HepG2 (cell line): Measurements from ENCODE around the gene DDX31. TPM values are rescaled to one million over a fixed set of nuclear protein-coding genes. Genes with fewer than 3 reads are reported as not detected.

Experiments used
- ATAC-seq: fragments of 200-7000 bp; cut with Tn5 transposase; 3 replicates; pipeline ENCODE4 v1.9.1; 2020; ENCODE audit warnings: mild to moderate bottlenecking, moderate library complexity
- BruUV-seq: library from RNA; stranded (reverse); fragments of 400-500 nt; replicated peaks from 2 replicates; lab custom pipeline; 2021; lab: Mats Ljungman, UMichigan
- CTCF ChIA-PET: fragments of 300-600 bp; formaldehyde crosslinking; extraction: SDS; loops from one replicate; lab custom pipeline; 2021; ENCODE audit warnings: low total read pairs, inconsistent platforms, low intra/inter-chr PET ratio; lab: Yijun Ruan, JAX
- POLR2A ChIA-PET: fragments of 350-600 bp; sonication (Branson Sonifier 250); formaldehyde crosslinking; loops from one replicate; lab custom pipeline; 2020; ENCODE audit warnings: antibody characterized with exemption, inconsistent platforms; lab: Yijun Ruan, JAX
- DNase-seq: peaks from one replicate; pipeline ENCODE4 v3.0.0-alpha.2; 2015; ENCODE audit warnings: low spot score
- FAIRE-seq: peaks from 3 replicates; lab custom pipeline; 2011; peaks lifted over from hg19 to GRCh38; lab: Jason Lieb, UNC
- H2AFZ ChIP-seq: one replicate; pipeline ENCODE4 v1.6.1; 2011; ENCODE audit warnings: low read length, inconsistent platforms
- H3K27ac ChIP-seq: fragments of 300-600 bp; 3 replicates; pipeline ENCODE4 v1.8.0; 2011; ENCODE audit warnings: mixed run types, mild to moderate bottlenecking, mixed read lengths, low read length, inconsistent platforms; ENCODE audit not compliant: insufficient read depth; ENCODE audit errors: extremely low read length
- H3K27me3 ChIP-seq, 2 experiments: fragments of 200-600 bp in 1 of 2; 2 replicates in 1 of 2; 3 replicates in 1 of 2; pipeline versions ENCODE4 v1.6.0 to v1.8.0; 2011; ENCODE audit warnings: low read length in 2 of 2, mild to moderate bottlenecking in 2 of 2, moderate library complexity in 2 of 2, inconsistent platforms in 1 of 2; ENCODE audit not compliant: insufficient read depth in 2 of 2, control insufficient read depth in 1 of 2
- H3K36me3 ChIP-seq, 2 experiments: fragments of 200-600 bp in 1 of 2; replicated peaks in 1 of 2; 2 replicates in 1 of 2; 3 replicates in 1 of 2; pipeline versions ENCODE4 v1.5.1 to v1.8.0; 2011; ENCODE audit warnings: low read length in 2 of 2, inconsistent platforms in 1 of 2; ENCODE audit not compliant: insufficient read depth in 2 of 2, control insufficient read depth in 1 of 2
- H3K4me1 ChIP-seq: 2 replicates; pipeline ENCODE4 v1.5.1; 2012; ENCODE audit warnings: low read length, inconsistent platforms; ENCODE audit not compliant: insufficient read depth
- H3K4me2 ChIP-seq: 2 replicates; pipeline ENCODE4 v1.6.0; 2011; ENCODE audit warnings: low read depth, low read length, inconsistent platforms
- H3K4me3 ChIP-seq, 3 experiments: fragments of 200-600 bp in 1 of 3; sonication (generic), shearing (Covaris generic) in 1 of 3; replicated peaks in 1 of 3; 2 replicates each; pipeline ENCODE4 v1.5.1; 2011 to 2016; ENCODE audit warnings: low read length in 3 of 3, inconsistent platforms in 2 of 3, low read depth in 2 of 3, mild to moderate bottlenecking in 2 of 3, control low read depth in 1 of 3, mixed read lengths in 1 of 3; ENCODE audit not compliant: insufficient read depth in 1 of 3
- H3K79me2 ChIP-seq: one replicate; pipeline ENCODE4 v1.6.1; 2011; ENCODE audit warnings: low read length, inconsistent platforms; ENCODE audit not compliant: insufficient read depth
- H3K9ac ChIP-seq: 2 replicates; pipeline ENCODE4 v1.6.0; 2011; ENCODE audit warnings: mild to moderate bottlenecking, low read depth, low read length, inconsistent platforms; ENCODE audit not compliant: insufficient read depth
- H3K9me3 ChIP-seq: 2 replicates; pipeline ENCODE4 v1.5.1; 2012; ENCODE audit warnings: mild to moderate bottlenecking, low read length
- H4K20me1 ChIP-seq: 2 replicates; pipeline ENCODE4 v1.6.0; 2011; ENCODE audit warnings: inconsistent platforms, mild to moderate bottlenecking, low read length, moderate library complexity; ENCODE audit not compliant: insufficient read depth
- CREB1 ChIP-seq, 2 experiments: fragments of 450-650 bp in 1 of 2; IDR thresholded peaks; 2 replicates each; pipeline ENCODE4 v1.6.1; 2016 to 2017; ENCODE audit warnings: control low read depth in 1 of 2, mild to moderate bottlenecking in 1 of 2, missing compliant biosample characterization in 1 of 2, missing genetic modification characterization in 1 of 2
- MAX ChIP-seq: IDR thresholded peaks from 2 replicates; pipeline ENCODE4 v1.6.1; 2012; ENCODE audit warnings: inconsistent platforms
- ZBTB43 ChIP-seq: sonication (generic); formaldehyde crosslinking; conservative IDR thresholded peaks from 2 replicates; pipeline ENCODE4 v1.4.0; 2020; ENCODE audit warnings: missing genetic modification reagents
- ZFP36 ChIP-seq: fragments of 150-350 bp; IDR thresholded peaks from 2 replicates; pipeline ENCODE4 v1.6.1; 2018; ENCODE audit warnings: borderline replicate concordance, low read length, low read depth; ENCODE audit not compliant: partially characterized antibody
- ZNF784 ChIP-seq: sonication (generic); formaldehyde crosslinking; IDR thresholded peaks from 2 replicates; pipeline ENCODE4 v1.5.1; 2020; ENCODE audit warnings: missing genetic modification reagents, mild to moderate bottlenecking, borderline replicate concordance
- ZXDC ChIP-seq: sonication (generic); formaldehyde crosslinking; IDR thresholded peaks from 2 replicates; pipeline ENCODE4 v1.5.0; 2020; ENCODE audit warnings: mild to moderate bottlenecking, missing genetic modification reagents
- WGBS: methylation state at CpG from one replicate; pipeline ENCODE4 v1.1.6; 2017; ENCODE audit warnings: low lambda C conversion rate; 5-methylcytosine and 5-hydroxymethylcytosine counted together
- in situ Hi-C: cut with HindIII; loops from 2 replicates; pipeline ENCODE4 v1.10.0; 2017; ENCODE audit warnings: low pct_unique_long_range_greater_than_20kb; ENCODE audit not compliant: extremely low pct_ligation_motif_present
- intact Hi-C: fragments of 100-400 bp; cut with micrococcal nuclease; formaldehyde crosslinking; loops from one replicate; pipeline ENCODE4 v1.10.0; 2022; ENCODE audit not compliant: unreplicated experiment
- polyA plus RNA-seq, 8 experiments: library from polyadenylated mRNA; depleted of rRNA in 3 of 8; stranded (reverse) in 7 of 8; unstranded in 1 of 8; fragments of >200 nt; fragmentation: Illumina TruSeq in 4 of 8; extraction: Trizol in 4 of 8; gene quantifications; 2 replicates each; pipeline versions ENCODE4 v1.2.1 to v1.2.3, GENCODE V29; 2011 to 2016; ENCODE audit warnings: low read depth in 4 of 8, missing spikeins in 1 of 8, mixed read lengths in 1 of 8; ENCODE audit not compliant: insufficient read depth in 1 of 8
- total RNA-seq, 5 experiments: library from RNA; depleted of rRNA; stranded (reverse); fragments of >200 nt; fragmentation: Illumina TruSeq; extraction: Trizol; gene quantifications; 2 replicates each; pipeline ENCODE4 v1.2.3, GENCODE V29; 2016; ENCODE audit warnings: low read depth in 1 of 5

Gene DDX31
- total and polyA plus RNA-seq, 2 of the 13 experiments (the other 11 are each of a cell fraction or from before 2014, with no cell fraction given), result 11.4 to 16.3 TPM

GRCh38 chr9:132564526-132564925 lies 105.3 kb downstream of the DDX31 start:
- in situ Hi-C loops (no loop called here), intact Hi-C loops (no loop called here)
- CTCF ChIA-PET, result no interaction called here
- no peak for TF ChIP-seq ZFP36
- TF ChIP-seq MAX, result no peak
- TF ChIP-seq CREB1 (IDR thresholded peaks at IDR 0.05), result no peak
- TF ChIP-seq CREB1 (CRISPR knock-in tag; IDR thresholded peaks at IDR 0.05), result no peak
- no peak for TF ChIP-seq ZBTB43 (CRISPR knock-in tag)
- TF ChIP-seq ZXDC, result no peak
- no peak for TF ChIP-seq ZNF784 (CRISPR knock-in tag)
- Histone ChIP-seq H3K4me3 (no peak overlapping the region), H3K4me1 (no peaks in the 10 kb centered on the region), H3K9ac (no peak overlapping the region), H2AFZ (no peak overlapping the region), H3K27me3 (peaks cover 2 to 61% of the 10 kb centered on the region in 2 experiments), H3K36me3 (no peaks in the 10 kb centered on the region), H4K20me1 (no peaks in the 10 kb centered on the region), H3K79me2 (no peaks in the 10 kb centered on the region), H3K27ac (no peak overlapping the region), H3K9me3 (no peaks in the 10 kb centered on the region), H3K4me2 (no peak overlapping the region)
- FAIRE-seq (no peak), DNase-seq (no peak), ATAC-seq (no peak)
- POLR2A ChIA-PET, result no interaction called here
- BruUV-seq, result no TSS peak
- WGBS, result 30% methylated on average over 6 of the region's 6 CpGs
